ENCODE results near the gene ZNRF3. TPM values are rescaled to one million over a fixed set of nuclear protein-coding genes. Genes with fewer than 3 reads are reported as not detected.
"Not testable (repeated sequence)": the region's sequence is repeated elsewhere in the genome, so short reads cannot be mapped to it uniquely, and the experiment has no call there.

The ZNRF3 gene
- total RNA-seq, 1 donor from 2014 or later = 0.69 TPM

- ChIA-PET CTCF (no interaction called here), POLR2A (no interaction called here)
- H3K27ac Mint-ChIP-seq = no peak overlapping the region
- H3K4me3 Mint-ChIP-seq = no peak overlapping the region
- no peaks in the 10 kb centered on the region for H3K9me3 Mint-ChIP-seq
- DNase-seq (no peak), ATAC-seq (ENCODE audit: low read depth) (no peak)
- H3K4me1 Mint-ChIP-seq = no peaks in the 10 kb centered on the region
- no peaks in the 10 kb centered on the region for H3K36me3 Mint-ChIP-seq (ENCODE audit: low read depth)
- no peak for TF ChIP-seq CTCF (IDR thresholded peaks at IDR 0.05)
- H3K27me3 Mint-ChIP-seq = peaks cover 3% of the 10 kb centered on the region
- intact Hi-C loops (cut with micrococcal nuclease) = no loop called here
Measured at GRCh38 chr22:28906312-28906711, 22.9 kb downstream of the ZNRF3 start.

GRCh38 chr22:28907311-28908008 lies 24.1 kb downstream of the ZNRF3 start:
- ChIA-PET POLR2A (no interaction called here), CTCF (no interaction called here)
- no peak overlapping the region for H3K4me3 Mint-ChIP-seq
- H3K36me3 Mint-ChIP-seq (ENCODE audit: low read depth) = no peaks in the 10 kb centered on the region
- peaks cover 3% of the 10 kb centered on the region for H3K27me3 Mint-ChIP-seq
- DNase-seq = no peak
- H3K4me1 Mint-ChIP-seq = no peaks in the 10 kb centered on the region
- H3K27ac Mint-ChIP-seq = no peak overlapping the region
- TF ChIP-seq CTCF (IDR thresholded peaks at IDR 0.05) = no peak
- no peak for ATAC-seq (ENCODE audit: low read depth)
- no peaks in the 10 kb centered on the region for H3K9me3 Mint-ChIP-seq
- intact Hi-C loops (cut with micrococcal nuclease) = no loop called here

- H3K36me3 Mint-ChIP-seq (ENCODE audit: low read depth); H3K9me3 Mint-ChIP-seq; intact Hi-C loops (cut with micrococcal nuclease); CTCF ChIA-PET; H3K4me3 Mint-ChIP-seq; H3K4me1 Mint-ChIP-seq; ATAC-seq (ENCODE audit: low read depth); POLR2A ChIA-PET; H3K27ac Mint-ChIP-seq; H3K27me3 Mint-ChIP-seq; DNase-seq: not testable (repeated sequence)
Measured at GRCh38 chr22:28908810-28909209, 25.4 kb downstream of the ZNRF3 start.

- no peak overlapping the region for H3K27ac Mint-ChIP-seq
- H3K36me3 Mint-ChIP-seq (ENCODE audit: low read depth) = no peaks in the 10 kb centered on the region
- H3K4me3 Mint-ChIP-seq = no peak overlapping the region
- H3K27me3 Mint-ChIP-seq = peaks cover 3% of the 10 kb centered on the region
- no peaks in the 10 kb centered on the region for H3K9me3 Mint-ChIP-seq
- TF ChIP-seq CTCF (IDR thresholded peaks at IDR 0.05) = no peak
- no peak for DNase-seq
- POLR2A ChIA-PET = no interaction called here
- CTCF ChIA-PET = interaction anchor here (0.6 kb wide), 1 partner anchor 21 kb away, joined by 4 read pairs; no protein-coding TSS in a partner anchor
- intact Hi-C loops (cut with micrococcal nuclease) = no loop called here
- H3K4me1 Mint-ChIP-seq = no peaks in the 10 kb centered on the region
- no peak for ATAC-seq (ENCODE audit: low read depth)
Measured at GRCh38 chr22:28909375-28909774, 26.0 kb downstream of the ZNRF3 start.

GRCh38 chr22:28910569-28911303 lies 27.4 kb downstream of the ZNRF3 start:
- TF ChIP-seq CTCF (IDR thresholded peaks at IDR 0.05) = no peak
- ATAC-seq (ENCODE audit: low read depth) (no peak), DNase-seq (no peak)
- no peaks in the 10 kb centered on the region for H3K36me3 Mint-ChIP-seq (ENCODE audit: low read depth)
- ChIA-PET POLR2A (no interaction called here), CTCF (no interaction called here)
- no peak overlapping the region for H3K4me3 Mint-ChIP-seq
- intact Hi-C loops (cut with micrococcal nuclease) = no loop called here
- H3K4me1 Mint-ChIP-seq = no peaks in the 10 kb centered on the region
- H3K27me3 Mint-ChIP-seq = peaks cover 3% of the 10 kb centered on the region
- no peaks in the 10 kb centered on the region for H3K9me3 Mint-ChIP-seq
- no peak overlapping the region for H3K27ac Mint-ChIP-seq

Measured in activated B cell treated with CpG ODN at 0.5 μM for 24 hours (primary cell).